KBM-7 (cell line): Measurements from ENCODE around the gene FAM193B.
A peak's percentile ranks its signal among the peaks of the same experiment; 100 is the strongest.

Source experiments
- DNase-seq: peaks from one replicate; pipeline ENCODE4 v3.0.0-alpha.2; 2015
- in situ Hi-C: fragments of 300-500 bp; cut with MboI; formaldehyde crosslinking; loops from 2 replicates; pipeline ENCODE4 v1.14.3; 2020; ENCODE audit warnings: low sequenced_read_pairs, low pct_unique_long_range_greater_than_20kb, mixed read lengths

FAM193B gene

DNA sequence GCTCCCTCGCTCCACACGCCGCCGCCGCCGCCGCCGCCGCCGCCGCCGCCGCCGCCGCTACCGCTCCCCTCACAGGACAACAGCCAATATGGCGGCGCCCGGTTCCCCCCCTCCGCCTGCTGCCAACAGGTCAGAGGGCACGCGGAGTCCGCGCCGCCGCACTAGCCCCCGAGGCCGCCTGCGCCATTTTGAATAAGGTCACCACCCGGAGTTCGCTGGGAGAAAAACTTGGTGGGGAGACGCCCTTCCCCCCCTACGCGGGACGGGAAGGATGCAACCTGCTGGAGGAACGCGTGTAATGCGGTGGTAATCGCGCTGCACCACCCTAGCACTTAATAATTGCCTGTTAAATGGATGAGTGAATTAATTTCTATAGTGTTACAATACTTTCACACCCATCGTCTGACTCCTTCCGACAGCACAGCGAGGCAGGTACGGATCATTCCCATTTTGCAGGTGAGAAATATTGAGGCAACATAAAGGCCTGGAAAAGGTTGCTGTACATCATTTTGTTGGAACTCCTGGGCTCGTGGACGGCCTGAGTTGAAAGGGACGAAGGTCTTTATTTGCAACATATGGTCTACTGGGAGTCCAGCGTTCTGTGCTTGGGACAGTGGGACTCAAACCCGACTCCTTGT lies at the start of gene FAM193B:
TSS of gene FAM193B (minus strand) at position 90 of the 638 bp plus-strand sequence. CDS start 105 bp downstream, outside the sequence.
- DNase-seq = peak; percentile 95
- in situ Hi-C loops = no loop called here

GRCh38 chr5:177604116-177604521 lies 49.8 kb upstream of the FAM193B start:
- no peak for DNase-seq
- in situ Hi-C loops = loop anchor here (25.0 kb wide), 1 partner anchor 458 kb away; no protein-coding TSS in a partner anchor

- no peak for DNase-seq
- in situ Hi-C loops = loop anchor here (25.0 kb wide), 1 partner anchor 459 kb away; no protein-coding TSS in a partner anchor
These were observed 49.3 kb upstream of the FAM193B start for GRCh38 chr5:177603631-177604030.

GRCh38 chr5:177602458-177602830 lies 48.1 kb upstream of the FAM193B start:
- DNase-seq = no peak
- in situ Hi-C loops = loop anchor here (25.0 kb wide), 1 partner anchor 460 kb away; no protein-coding TSS in a partner anchor

DNA sequence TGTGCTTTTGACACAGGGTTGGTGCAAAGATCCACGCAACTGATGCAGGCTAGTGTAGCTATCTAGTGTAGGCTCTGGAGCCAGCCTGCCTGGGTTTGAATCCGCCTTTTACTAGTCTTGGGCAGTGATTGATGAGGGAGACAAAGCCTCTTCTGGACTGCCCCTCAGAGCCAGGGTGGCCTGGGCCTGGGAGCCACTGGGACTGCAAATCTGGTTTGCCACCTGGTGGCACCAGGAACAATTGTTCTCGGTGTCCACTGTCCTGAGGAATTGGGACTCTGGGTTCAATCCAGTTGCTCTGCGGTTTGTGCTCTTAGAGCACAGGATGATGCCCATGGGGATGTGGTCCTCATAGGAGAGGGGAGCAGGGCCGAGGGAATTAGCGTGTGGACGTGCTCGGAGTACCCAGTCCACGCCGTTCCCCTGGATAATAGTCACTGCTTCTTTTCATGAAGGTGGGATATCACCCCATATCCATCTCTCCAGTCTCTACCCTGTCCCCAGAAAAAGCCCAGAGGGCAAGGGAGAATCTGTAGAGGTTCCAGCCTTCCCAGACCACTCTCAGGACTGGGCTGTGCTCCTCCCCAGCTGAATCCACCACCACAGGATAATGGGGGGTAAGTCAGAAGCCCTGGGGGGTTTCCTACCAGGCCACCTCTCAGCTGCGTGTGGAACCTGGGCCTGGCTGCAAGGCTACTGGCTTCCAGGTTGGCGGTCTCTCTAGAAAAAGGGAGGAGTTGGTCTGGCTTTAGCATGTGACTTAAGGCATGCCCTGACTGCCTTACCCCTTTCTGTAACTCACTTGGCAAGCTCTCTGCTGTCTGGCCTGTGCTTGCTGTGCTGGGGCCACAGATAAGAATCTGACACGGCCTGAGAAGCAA lies 47.5 kb upstream of the FAM193B start:
- DNase-seq = no peak
- in situ Hi-C loops = loop anchor here (25.0 kb wide), 1 partner anchor 460 kb away; no protein-coding TSS in a partner anchor

DNA sequence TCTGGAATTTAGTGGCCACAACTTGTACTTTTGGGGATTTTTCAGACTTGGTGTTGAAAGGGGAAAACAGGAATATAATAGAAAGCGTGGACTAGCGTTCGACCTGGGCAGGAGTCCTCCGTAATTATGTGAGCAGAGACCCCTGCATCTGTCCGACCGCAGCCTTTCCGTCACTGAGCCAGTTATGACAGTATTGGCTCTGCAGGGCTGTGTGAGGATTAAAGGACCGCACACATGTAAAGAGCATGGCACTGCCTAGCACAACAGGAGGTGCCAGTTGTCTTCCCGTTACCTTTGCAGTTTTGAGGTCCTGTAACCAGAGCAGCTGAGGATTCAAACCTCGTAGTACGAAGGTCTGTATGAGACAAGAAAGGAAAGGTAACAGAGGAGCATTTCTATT lies 46.8 kb upstream of the FAM193B start:
- in situ Hi-C loops = loop anchor here (25.0 kb wide), 1 partner anchor 461 kb away; no protein-coding TSS in a partner anchor
- DNase-seq = no peak

- DNase-seq = peak; percentile 47
- in situ Hi-C loops = loop anchor here (25.0 kb wide), 1 partner anchor 462 kb away; no protein-coding TSS in a partner anchor
These were observed 46.2 kb upstream of the FAM193B start for GRCh38 chr5:177600508-177601018.

- DNase-seq = peak; percentile 75
- in situ Hi-C loops = loop anchor here (25.0 kb wide), 1 partner anchor 462 kb away; no protein-coding TSS in a partner anchor
These were observed 45.6 kb upstream of the FAM193B start, which contains the start of gene B4GALT7 for GRCh38 chr5:177599731-177600507. TSS of gene B4GALT7 (plus strand) at chr5:177600132. CDS start at chr5:177600211, 79 bp downstream.

- DNase-seq = no peak
- in situ Hi-C loops = no loop called here
These were observed 44.1 kb upstream of the FAM193B start for GRCh38 chr5:177598477-177598876.

GRCh38 chr5:177596775-177597238 lies 42.4 kb upstream of the FAM193B start:
- in situ Hi-C loops = no loop called here
- DNase-seq = no peak

DNA sequence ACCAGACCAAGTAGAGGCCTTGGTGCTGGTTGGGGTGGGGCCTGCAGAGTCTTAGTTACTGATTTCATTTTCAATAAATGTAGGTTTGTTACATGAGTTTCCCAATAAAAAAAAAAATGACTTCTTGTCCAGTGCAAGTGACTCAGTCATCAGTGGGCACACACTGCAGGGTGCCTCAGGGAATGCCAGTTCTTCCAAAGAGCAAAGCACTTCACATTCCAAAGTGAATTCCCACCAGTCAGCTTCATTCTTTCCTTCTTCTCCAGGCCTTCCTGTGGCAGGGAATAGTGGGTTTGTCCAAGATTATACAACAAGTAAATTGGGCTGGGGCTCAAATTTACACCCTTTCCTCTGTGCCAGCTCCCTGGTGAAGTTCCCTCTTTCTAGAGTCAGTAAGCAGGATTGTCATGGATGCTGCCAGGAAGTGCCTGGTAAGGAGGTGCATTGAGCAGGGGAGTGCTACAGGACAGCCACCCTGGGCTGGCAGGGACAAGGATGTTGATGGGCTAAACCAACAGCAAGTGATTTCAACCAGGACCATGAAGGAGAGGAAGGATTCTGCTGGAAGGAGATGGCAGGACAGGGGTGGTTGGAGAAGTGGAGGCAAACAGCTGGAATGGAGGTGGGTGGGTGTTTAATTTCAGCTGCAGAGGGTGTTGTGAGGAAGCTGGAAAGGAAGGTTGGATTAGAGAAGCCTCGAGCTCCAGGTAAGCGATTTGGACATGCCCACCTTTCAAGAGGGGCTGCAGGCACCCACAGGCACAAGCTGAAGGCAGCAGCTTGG lies 41.8 kb upstream of the FAM193B start:
- DNase-seq = no peak
- in situ Hi-C loops = no loop called here

- in situ Hi-C loops = no loop called here
- no peak for DNase-seq
These were observed 40.7 kb upstream of the FAM193B start for GRCh38 chr5:177595026-177595585.

DNA sequence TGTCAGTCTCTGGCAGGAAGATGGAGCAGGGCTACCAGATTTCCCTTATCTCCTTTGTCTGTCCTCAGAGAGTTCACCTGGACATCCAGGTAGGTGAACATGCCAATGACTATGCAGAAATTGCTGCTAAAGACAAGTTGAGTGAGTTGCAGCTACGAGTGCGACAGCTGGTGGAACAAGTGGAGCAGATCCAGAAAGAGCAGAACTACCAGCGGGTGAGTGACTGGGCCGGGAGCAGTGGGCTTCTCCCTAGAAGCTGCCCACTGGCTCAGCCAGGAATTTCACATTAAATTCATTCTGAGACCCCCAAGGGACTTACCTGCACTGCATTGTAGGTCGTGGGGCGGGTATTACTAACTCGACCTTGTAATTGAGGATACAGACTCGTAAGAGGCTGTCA lies 39.7 kb upstream of the FAM193B start:
- no peak for DNase-seq
- in situ Hi-C loops = no loop called here

DNA sequence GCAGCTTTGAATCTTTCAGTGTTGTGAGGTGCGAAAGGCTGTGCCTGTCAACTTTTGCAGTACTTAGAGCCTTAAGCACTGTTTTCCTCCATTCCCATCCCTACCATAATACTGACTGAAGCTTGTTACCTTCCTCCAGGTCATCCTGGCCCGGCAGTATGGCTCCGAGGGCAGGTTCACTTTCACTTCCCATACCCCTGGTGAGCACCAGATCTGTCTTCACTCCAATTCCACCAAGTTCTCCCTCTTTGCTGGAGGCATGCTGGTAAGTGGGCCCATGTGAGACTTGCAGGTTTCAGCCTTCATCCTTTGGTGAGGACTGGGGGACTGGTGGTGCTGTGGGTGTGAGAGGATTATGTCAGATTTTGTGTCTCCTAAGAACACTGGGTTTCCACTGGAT lies 39.1 kb upstream of the FAM193B start:
- in situ Hi-C loops = no loop called here
- DNase-seq = no peak

GRCh38 chr5:177592905-177593304 lies 38.5 kb upstream of the FAM193B start:
- no peak for DNase-seq
- in situ Hi-C loops = no loop called here

DNA sequence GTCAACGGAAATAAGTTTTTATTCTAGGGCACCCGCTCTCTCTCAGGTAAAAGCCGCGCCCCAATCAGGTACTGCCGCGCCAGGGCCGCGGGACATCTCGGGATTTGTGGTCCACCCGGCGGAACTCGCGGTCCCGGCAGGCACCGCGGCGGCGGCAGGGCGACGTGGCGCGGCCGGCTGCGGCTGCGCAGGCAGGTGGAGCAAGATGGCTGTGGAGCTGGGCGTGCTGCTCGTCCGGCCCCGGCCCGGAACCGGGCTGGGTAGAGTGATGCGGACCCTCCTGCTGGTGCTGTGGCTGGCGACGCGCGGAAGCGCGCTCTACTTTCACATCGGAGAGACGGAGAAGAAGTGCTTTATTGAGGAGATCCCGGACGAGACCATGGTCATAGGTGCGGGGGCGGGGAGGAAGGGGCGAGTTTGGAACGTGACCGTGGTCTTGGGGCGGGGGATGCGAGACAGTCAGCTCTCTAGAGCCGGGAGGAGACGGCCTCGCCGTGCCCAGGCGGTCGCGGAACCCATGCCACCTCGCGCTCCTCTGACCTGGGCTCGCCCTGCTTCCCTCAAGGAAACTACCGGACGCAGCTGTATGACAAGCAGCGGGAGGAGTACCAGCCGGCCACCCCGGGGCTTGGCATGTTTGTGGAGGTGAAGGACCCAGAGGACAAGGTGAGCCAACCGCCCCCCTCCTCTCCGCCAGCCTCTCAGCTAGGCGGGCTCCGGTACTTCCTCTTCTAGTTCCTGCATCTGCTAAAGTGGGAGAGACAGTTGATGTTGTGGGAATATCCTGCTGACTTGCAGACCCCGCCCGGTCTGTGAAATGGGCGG lies 37.9 kb upstream of the FAM193B start, which contains the start of gene TMED9:
TSS of gene TMED9 (plus strand) at position 194 of the 825 bp plus-strand sequence. CDS start at position 206, 12 bp downstream.
- in situ Hi-C loops = no loop called here
- peak; percentile 87 for DNase-seq

DNA sequence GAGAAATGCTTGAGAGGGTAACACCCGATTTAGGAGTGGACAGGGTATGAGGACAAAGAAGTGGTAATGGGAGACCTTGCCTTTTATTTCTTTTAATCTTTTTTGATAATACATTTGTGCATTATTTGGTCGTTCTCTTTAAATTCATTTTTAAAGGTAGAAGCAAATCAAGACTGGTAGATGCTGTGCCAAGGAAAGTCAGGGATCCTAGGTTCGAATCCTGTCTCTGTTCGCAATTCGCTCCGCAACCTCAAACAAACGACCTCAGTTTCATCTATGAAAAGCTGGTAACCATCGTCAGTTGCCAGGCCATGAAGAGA lies 37.3 kb upstream of the FAM193B start:
- in situ Hi-C loops = no loop called here
- no peak for DNase-seq
